RWPE1 (cell line): Measurements from ENCODE around the gene SPAG5.

Source experiments
- CTCF ChIA-PET: fragments of 350-600 bp; sonication (Branson Sonifier 250); formaldehyde crosslinking; extraction: SDS; loops from one replicate; lab custom pipeline; 2021; lab: Yijun Ruan, JAX
- POLR2A ChIA-PET: fragments of 400-600 bp; formaldehyde crosslinking; extraction: SDS; loops from one replicate; lab custom pipeline; 2020; ENCODE audit warnings: antibody characterized with exemption; ENCODE audit not compliant: low non-redundant PET; lab: Yijun Ruan, JAX
- DNase-seq: peaks from one replicate; pipeline ENCODE4 v3.0.0; 2012; ENCODE audit warnings: low spot score
- H3K27ac ChIP-seq: fragments of 450-650 bp; 2 replicates; pipeline ENCODE4 v1.5.1; 2017
- CTCF ChIP-seq: fragments of 450-650 bp; conservative IDR thresholded peaks from 2 replicates; pipeline ENCODE4 v1.5.1; 2017; ENCODE audit warnings: low read depth, mild to moderate bottlenecking

The SPAG5 gene

GRCh38 chr17:28536532-28537218, 62.1 kb downstream of the SPAG5 start:
- DNase-seq: no peak
- ChIA-PET CTCF (interaction anchor here (0.9 to 1.0 kb wide), 2 partner anchors 11 to 44 kb away, joined by 4 to 5 read pairs; no protein-coding TSS in a partner anchor), POLR2A (no interaction called here)
- no peak for TF ChIP-seq CTCF
- no peak overlapping the region for H3K27ac ChIP-seq

GRCh38 chr17:28534740-28535375, 64.0 kb downstream of the SPAG5 start:
- POLR2A ChIA-PET: no interaction called here
- CTCF ChIA-PET: interaction anchor here (0.6 to 1.1 kb wide), 2 partner anchors 25 to 154 kb away, joined by 3 to 4 read pairs; no protein-coding TSS in a partner anchor
- no peak for DNase-seq
- no peak for TF ChIP-seq CTCF
- H3K27ac ChIP-seq: no peak overlapping the region

- CTCF ChIA-PET: interaction anchor here (0.5 kb wide), 1 partner anchor 33 kb away, joined by 3 read pairs; no protein-coding TSS in a partner anchor
- H3K27ac ChIP-seq: peak overlapping the region; percentile 68
- POLR2A ChIA-PET: no interaction called here
- TF ChIP-seq CTCF: no peak
- DNase-seq: peak; percentile 57
These were observed 65.6 kb downstream of the SPAG5 start for GRCh38 chr17:28533091-28533807.

- TF ChIP-seq CTCF: no peak
- ChIA-PET CTCF (no interaction called here), POLR2A (no interaction called here)
- DNase-seq: no peak
- H3K27ac ChIP-seq: peak overlapping the region; percentile 68
These were observed 66.5 kb downstream of the SPAG5 start for GRCh38 chr17:28532050-28532960.

- TF ChIP-seq CTCF: no peak
- H3K27ac ChIP-seq: no peak overlapping the region
- ChIA-PET CTCF (no interaction called here), POLR2A (no interaction called here)
- no peak for DNase-seq
These were observed 67.9 kb downstream of the SPAG5 start for GRCh38 chr17:28530926-28531325.
